GM18526 (cell line): ENCODE measurements around the gene PRR4.

Experiments used
- POLR2A ChIP-seq: IDR thresholded peaks from 3 replicates; pipeline ENCODE4 v1.6.1; 2011; ENCODE audit not compliant: insufficient read length; ENCODE audit errors: extremely low read depth

PRR4 gene

DNA sequence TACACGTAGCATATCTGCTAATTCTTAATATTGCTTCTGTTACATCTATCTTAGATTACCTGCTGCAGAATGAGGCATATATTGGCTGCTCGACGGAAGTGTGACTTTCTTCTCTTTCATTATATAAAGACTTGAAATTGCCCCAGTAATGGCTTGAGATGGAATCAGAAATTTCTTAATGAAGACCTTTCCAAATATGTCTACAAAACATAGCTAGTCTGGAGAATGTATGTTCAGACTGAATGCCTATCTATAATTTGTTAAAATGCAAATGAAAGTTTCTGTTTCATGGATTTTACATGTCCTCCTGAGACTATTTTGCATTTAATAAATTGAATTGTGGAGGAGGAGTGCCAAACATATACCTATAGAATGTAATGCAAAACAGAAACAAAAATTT, 23.0 kb downstream of the PRR4 start, which contains the start of gene TAS2R10:
Gene TAS2R10, minus strand, starts transcription at position 101 of the 400 bp plus-strand sequence. Its CDS starts 89 bp downstream, at position 12.
- no peak for TF ChIP-seq POLR2A

DNA sequence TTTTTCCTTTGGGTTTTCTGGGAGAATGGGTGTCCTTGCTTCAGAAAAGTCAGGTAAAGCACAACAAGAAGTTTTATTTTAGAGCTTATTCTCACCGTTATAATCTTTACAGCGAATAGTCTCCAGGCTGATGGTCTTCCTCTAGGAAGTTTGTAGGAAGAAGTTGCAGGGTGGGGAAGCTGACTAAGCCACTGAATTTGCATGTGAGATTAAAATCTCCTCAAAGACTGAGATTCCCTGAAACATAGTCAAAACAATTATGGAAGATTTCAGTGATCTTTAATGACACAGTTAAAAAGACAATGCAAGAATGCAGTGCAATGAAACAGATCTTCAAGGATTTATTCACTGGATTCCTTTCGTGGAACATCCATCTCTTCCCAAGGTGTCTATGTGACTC, 24.3 kb downstream of the PRR4 start:
- TF ChIP-seq POLR2A = no peak

DNA sequence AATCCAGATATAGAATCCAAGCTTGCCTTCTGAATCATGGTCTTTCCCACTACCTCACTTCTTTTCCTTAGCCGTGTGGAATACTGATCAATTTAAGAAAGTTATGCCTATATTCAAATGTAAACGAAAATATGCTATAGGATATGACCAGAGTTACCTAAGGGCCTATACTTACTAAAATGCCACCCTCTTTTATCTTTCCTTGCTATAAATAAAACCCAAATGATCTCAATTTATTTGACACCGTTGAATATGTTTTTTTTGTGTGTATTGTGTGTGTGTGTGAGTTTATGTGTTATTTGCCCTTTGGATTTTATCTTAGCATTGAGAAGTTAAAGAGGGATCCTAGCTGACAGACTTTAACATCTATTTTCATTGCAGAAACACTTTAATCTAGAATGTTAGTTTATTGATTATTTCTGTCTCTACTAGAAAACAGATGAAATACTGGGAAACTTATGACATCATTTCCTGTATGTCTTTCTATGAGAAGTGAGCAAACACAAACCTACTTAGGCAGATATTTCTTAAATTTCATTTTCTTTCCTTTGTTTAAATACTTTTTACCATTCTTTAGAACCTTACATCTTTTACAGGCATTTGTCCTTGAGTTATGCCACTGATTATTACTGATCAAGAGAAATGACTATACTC, 37.3 kb downstream of the PRR4 start:
- TF ChIP-seq POLR2A = no peak

- no peak for TF ChIP-seq POLR2A
These were observed 39.2 kb downstream of the PRR4 start, which contains the start of gene TAS2R9 for GRCh38 chr12:10810068-10810467. Gene TAS2R9, minus strand, starts transcription at chr12:10810168. Its CDS starts 93 bp downstream, at chr12:10810075.

- no peak for TF ChIP-seq POLR2A
These were observed 42.1 kb downstream of the PRR4 start, which contains the start of gene TAS2R8 for GRCh38 chr12:10807186-10807585. Gene TAS2R8, minus strand, starts transcription at chr12:10807286. Its CDS starts 306 bp downstream, at chr12:10806980.

DNA sequence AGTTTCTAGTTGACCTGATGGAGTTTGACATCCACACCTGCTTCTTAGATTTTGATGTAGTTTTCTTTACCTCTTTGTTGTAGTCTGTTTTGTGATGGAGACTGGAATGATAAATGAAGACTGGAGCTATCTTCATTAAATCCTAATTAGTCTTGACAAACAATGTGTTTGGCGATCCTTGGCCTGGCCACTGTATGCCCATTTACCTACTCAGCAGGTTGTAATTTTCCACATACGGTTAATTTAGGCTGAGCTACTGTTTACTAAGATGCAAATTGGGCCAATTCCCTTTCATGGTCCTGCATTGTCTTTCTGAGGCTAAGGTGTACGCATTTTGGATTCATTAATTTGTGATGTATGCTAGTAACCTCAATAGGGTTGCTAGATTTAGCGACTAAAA, 46.7 kb downstream of the PRR4 start, which contains the start of gene TAS2R7:
Gene TAS2R7, minus strand, starts transcription at position 41 of the 400 bp plus-strand sequence. CDS start 57 bp downstream, outside the sequence.
- TF ChIP-seq POLR2A = no peak

DNA sequence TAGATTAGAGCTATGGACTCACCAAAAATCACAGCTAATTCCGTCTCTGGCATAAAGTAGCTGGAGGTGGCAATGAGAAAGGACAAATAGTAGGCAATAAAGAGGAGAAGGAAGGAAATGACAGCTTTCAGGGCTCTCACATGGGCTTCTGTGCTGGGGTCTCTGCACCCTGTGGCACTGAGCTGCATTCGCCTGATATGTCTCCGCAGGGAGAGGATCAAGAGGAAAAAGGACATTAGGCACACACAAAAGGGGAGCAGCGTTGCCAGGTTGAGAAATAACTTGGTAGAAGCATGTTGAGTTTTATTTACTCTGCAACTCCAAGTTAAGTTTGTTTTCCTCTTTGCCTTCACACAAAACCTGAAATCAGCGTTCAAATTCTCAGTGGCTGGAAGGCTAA, 47.5 kb downstream of the PRR4 start:
- TF ChIP-seq POLR2A = no peak
